WTC11 (cell line): Measurements from ENCODE around the gene CNN1. TPM values are rescaled to one million over a fixed set of nuclear protein-coding genes. Genes with fewer than 3 reads are reported as not detected.
A peak's percentile ranks its signal among the peaks of the same experiment; 100 is the strongest.

ENCODE experiments used
- ATAC-seq: fragments of 200-7000 bp; cut with Tn5 transposase; 2 replicates; pipeline ENCODE4 v1.10.0; 2021; ENCODE audit warnings: mild to moderate bottlenecking, moderate library complexity
- Bru-seq: library from RNA; stranded (reverse); fragments of 400-500 nt; gene quantifications from one replicate; lab custom pipeline; 2021; lab: Mats Ljungman, UMichigan
- CTCF ChIA-PET: fragments of 300-600 bp; sonication (Branson Sonifier 250); formaldehyde crosslinking; loops from one replicate; lab custom pipeline; 2021; ENCODE audit warnings: antibody characterized with exemption; lab: Charles Lee
- POLR2A ChIA-PET: fragments of 350-600 bp; sonication (Branson Sonifier 250); formaldehyde crosslinking; loops from one replicate; lab custom pipeline; 2021; ENCODE audit warnings: antibody characterized with exemption; lab: Charles Lee
- DNase-seq: peaks from one replicate; pipeline ENCODE4 v3.0.0; 2021; ENCODE audit warnings: low spot score
- H3K27ac Mint-ChIP-seq: 2 replicates; pipeline ENCODE4 v1.8.0; 2021; ENCODE audit warnings: mixed read lengths
- H3K27me3 Mint-ChIP-seq: 2 replicates; pipeline ENCODE4 v1.8.0; 2021; ENCODE audit warnings: low read depth, mild to moderate bottlenecking, moderate library complexity, mixed read lengths
- H3K36me3 Mint-ChIP-seq: 2 replicates; pipeline ENCODE4 v1.8.0; 2021; ENCODE audit warnings: mixed read lengths
- H3K4me1 Mint-ChIP-seq: 2 replicates; pipeline ENCODE4 v1.8.0; 2022; ENCODE audit warnings: mixed read lengths
- H3K4me3 Mint-ChIP-seq: 2 replicates; pipeline ENCODE4 v1.8.0; 2021; ENCODE audit warnings: mild to moderate bottlenecking, moderate library complexity, mixed read lengths
- H3K9me3 Mint-ChIP-seq: 2 replicates; pipeline ENCODE4 v1.8.0; 2021; ENCODE audit warnings: mixed read lengths
- CBFB ChIP-seq: sonication (generic); formaldehyde crosslinking; IDR thresholded peaks from 2 replicates; pipeline ENCODE4 v1.8.1; 2022; ENCODE audit warnings: mild to moderate bottlenecking, low read depth, missing genetic modification reagents
- CREM ChIP-seq: sonication (generic); formaldehyde crosslinking; IDR thresholded peaks from 2 replicates; pipeline ENCODE4 v1.8.1; 2022; ENCODE audit warnings: mild to moderate bottlenecking, missing genetic modification reagents, moderate library complexity
- EMX1 ChIP-seq: fragments of 250-450 bp; sonication (Bioruptor Pico); IDR thresholded peaks from 2 replicates; pipeline ENCODE4 v1.8.0; 2021; ENCODE audit warnings: mild to moderate bottlenecking
- ETV6 ChIP-seq: sonication (generic); formaldehyde crosslinking; IDR thresholded peaks from 2 replicates; pipeline ENCODE4 v1.8.1; 2022; ENCODE audit warnings: mild to moderate bottlenecking, missing genetic modification reagents
- FOXJ3 ChIP-seq: sonication (generic); formaldehyde crosslinking; IDR thresholded peaks from 2 replicates; pipeline ENCODE4 v1.9.0; 2021; ENCODE audit warnings: missing genetic modification reagents, mild to moderate bottlenecking, borderline replicate concordance
- FOXK1 ChIP-seq: sonication (generic); formaldehyde crosslinking; IDR thresholded peaks from 2 replicates; pipeline ENCODE4 v1.8.0; 2022; ENCODE audit warnings: mild to moderate bottlenecking, moderate library complexity, missing genetic modification reagents
- ZBTB21 ChIP-seq: sonication (generic); formaldehyde crosslinking; IDR thresholded peaks from 2 replicates; pipeline ENCODE4 v1.8.1; 2023; ENCODE audit warnings: mild to moderate bottlenecking, missing genetic modification reagents, borderline replicate concordance
- ZNF317 ChIP-seq: sonication (generic); formaldehyde crosslinking; IDR thresholded peaks from 2 replicates; pipeline ENCODE4 v1.8.1; 2023; ENCODE audit warnings: low read depth, mild to moderate bottlenecking, moderate library complexity, missing genetic modification reagents, borderline replicate concordance
- long read RNA-seq, 3 experiments: library from RNA in 1 of 3; library from capped mRNA in 1 of 3; library from polyadenylated mRNA in 1 of 3; unstranded in 2 of 3; stranded (forward) in 1 of 3; transcript quantifications; one replicate each; pipeline ENCODE4 v2.0.0, GENCODE V29; 2021
- total RNA-seq: library from RNA; stranded (reverse); gene quantifications from 3 replicates; pipeline ENCODE4 v1.2.3, GENCODE V29; 2021
- TF ChIP-seq, protein P1 (sequence below): sonication (generic); formaldehyde crosslinking; IDR thresholded peaks from 2 replicates; pipeline ENCODE4 v1.8.0; 2023; ENCODE audit warnings: mild to moderate bottlenecking, missing genetic modification reagents
- TF ChIP-seq, protein P2 (sequence below): sonication (generic); formaldehyde crosslinking; IDR thresholded peaks from 2 replicates; pipeline ENCODE4 v1.8.0; 2022; ENCODE audit warnings: mild to moderate bottlenecking, missing genetic modification reagents
- TF ChIP-seq, protein P3 (sequence below): fragments of 250-450 bp; sonication (Bioruptor Pico); conservative IDR thresholded peaks from 2 replicates; pipeline ENCODE4 v1.9.0; 2021; ENCODE audit warnings: mild to moderate bottlenecking
- TF ChIP-seq, protein P4 (sequence below): sonication (generic); formaldehyde crosslinking; IDR thresholded peaks from 2 replicates; pipeline ENCODE4 v1.8.1; 2023; ENCODE audit warnings: mild to moderate bottlenecking, missing genetic modification reagents
- TF ChIP-seq, protein P5 (sequence below): fragments of 250-450 bp; sonication (Bioruptor Pico); IDR thresholded peaks from 2 replicates; pipeline ENCODE4 v1.9.0; 2021; ENCODE audit warnings: moderate library complexity, mild to moderate bottlenecking, inconsistent platforms, borderline replicate concordance

Gene CNN1
- total RNA-seq (16.0 to 18.0 TPM (median 17.4 TPM) in 3 replicates), Bru-seq, nascent RNA (percentile 37 among the genes with signal in this experiment)
- long read RNA-seq, experiment 1, transcript CNN1-201 (7 exons, 1,633 nt): major isoform, 18 of 24 reads
- long read RNA-seq, experiment 1, partial matches to known transcripts: 3 of 24 reads
- long read RNA-seq, experiment 1, other reads (novel, unspliced or antisense): 3 of 24 reads
- long read RNA-seq, experiment 2, transcript CNN1-201 (7 exons, 1,633 nt): major isoform, 10 of 23 reads
- long read RNA-seq, experiment 2, partial matches to known transcripts: 6 of 23 reads
- long read RNA-seq, experiment 2, other reads (novel, unspliced or antisense): 7 of 23 reads
- long read RNA-seq, experiment 3, transcript CNN1-201 (7 exons, 1,633 nt): major isoform, 17 of 24 reads
- long read RNA-seq, experiment 3, partial matches to known transcripts: 2 of 24 reads
- long read RNA-seq, experiment 3, other reads (novel, unspliced or antisense): 5 of 24 reads

DNA sequence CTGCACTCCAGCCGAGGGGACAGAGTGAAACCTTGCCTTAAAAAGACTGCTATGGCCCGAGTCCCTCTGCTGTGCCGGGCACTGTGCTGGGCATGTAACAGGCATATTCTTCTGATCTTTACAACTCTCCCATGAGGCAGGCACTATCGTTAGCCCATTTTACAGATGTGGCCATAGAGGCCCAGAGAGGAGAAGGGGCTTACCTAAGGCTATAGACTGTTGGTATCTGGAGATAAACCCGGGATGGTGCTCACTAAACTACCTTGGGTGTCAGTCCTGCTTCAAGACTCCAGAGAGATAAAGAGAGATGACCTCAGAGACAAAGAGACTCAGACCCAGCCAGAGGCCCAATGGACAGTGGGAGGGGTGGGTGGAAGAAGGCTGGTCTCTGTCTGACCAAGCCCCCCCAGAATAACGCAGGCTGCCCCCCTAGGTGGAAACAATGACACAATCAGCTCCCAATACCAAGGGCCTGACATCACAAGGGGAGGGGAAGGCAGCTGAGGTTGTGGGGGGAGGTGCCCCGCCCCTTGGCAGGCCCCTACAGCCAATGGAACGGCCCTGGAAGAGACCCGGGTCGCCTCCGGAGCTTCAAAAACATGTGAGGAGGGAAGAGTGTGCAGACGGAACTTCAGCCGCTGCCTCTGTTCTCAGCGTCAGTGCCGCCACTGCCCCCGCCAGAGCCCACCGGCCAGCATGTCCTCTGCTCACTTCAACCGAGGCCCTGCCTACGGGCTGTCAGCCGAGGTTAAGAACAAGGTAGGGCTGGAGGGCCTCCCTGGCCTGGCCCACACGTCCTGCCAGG lies at the start of gene CNN1:
Gene CNN1, plus strand, starts transcription at position 620 of the 805 bp plus-strand sequence. Its CDS starts 77 bp downstream, at position 697.
- TF ChIP-seq FOXJ3 (CRISPR knock-in tag) (no peak), CBFB (CRISPR knock-in tag) (no peak), ZNF317 (CRISPR knock-in tag) (no peak), ZBTB21 (CRISPR knock-in tag) (no peak), CREM (no peak), EMX1 (no peak)
- TF ChIP-seq, protein P1, sequence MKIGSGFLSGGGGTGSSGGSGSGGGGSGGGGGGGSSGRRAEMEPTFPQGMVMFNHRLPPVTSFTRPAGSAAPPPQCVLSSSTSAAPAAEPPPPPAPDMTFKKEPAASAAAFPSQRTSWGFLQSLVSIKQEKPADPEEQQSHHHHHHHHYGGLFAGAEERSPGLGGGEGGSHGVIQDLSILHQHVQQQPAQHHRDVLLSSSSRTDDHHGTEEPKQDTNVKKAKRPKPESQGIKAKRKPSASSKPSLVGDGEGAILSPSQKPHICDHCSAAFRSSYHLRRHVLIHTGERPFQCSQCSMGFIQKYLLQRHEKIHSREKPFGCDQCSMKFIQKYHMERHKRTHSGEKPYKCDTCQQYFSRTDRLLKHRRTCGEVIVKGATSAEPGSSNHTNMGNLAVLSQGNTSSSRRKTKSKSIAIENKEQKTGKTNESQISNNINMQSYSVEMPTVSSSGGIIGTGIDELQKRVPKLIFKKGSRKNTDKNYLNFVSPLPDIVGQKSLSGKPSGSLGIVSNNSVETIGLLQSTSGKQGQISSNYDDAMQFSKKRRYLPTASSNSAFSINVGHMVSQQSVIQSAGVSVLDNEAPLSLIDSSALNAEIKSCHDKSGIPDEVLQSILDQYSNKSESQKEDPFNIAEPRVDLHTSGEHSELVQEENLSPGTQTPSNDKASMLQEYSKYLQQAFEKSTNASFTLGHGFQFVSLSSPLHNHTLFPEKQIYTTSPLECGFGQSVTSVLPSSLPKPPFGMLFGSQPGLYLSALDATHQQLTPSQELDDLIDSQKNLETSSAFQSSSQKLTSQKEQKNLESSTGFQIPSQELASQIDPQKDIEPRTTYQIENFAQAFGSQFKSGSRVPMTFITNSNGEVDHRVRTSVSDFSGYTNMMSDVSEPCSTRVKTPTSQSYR (CRISPR knock-in tag): no peak
- TF ChIP-seq, protein P2, sequence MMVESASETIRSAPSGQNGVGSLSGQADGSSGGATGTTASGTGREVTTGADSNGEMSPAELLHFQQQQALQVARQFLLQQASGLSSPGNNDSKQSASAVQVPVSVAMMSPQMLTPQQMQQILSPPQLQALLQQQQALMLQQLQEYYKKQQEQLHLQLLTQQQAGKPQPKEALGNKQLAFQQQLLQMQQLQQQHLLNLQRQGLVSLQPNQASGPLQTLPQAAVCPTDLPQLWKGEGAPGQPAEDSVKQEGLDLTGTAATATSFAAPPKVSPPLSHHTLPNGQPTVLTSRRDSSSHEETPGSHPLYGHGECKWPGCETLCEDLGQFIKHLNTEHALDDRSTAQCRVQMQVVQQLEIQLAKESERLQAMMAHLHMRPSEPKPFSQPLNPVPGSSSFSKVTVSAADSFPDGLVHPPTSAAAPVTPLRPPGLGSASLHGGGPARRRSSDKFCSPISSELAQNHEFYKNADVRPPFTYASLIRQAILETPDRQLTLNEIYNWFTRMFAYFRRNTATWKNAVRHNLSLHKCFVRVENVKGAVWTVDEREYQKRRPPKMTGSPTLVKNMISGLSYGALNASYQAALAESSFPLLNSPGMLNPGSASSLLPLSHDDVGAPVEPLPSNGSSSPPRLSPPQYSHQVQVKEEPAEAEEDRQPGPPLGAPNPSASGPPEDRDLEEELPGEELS (CRISPR knock-in tag): no peak
- peak; percentile 79 for DNase-seq
- H3K27me3 Mint-ChIP-seq: peaks cover 25% of the 10 kb centered on the region
- H3K36me3 Mint-ChIP-seq: no peaks in the 10 kb centered on the region
- H3K9me3 Mint-ChIP-seq: no peaks in the 10 kb centered on the region
- CTCF ChIA-PET: interaction anchor here (0.6 to 1.8 kb wide), 10 partner anchors 8 to 599 kb away, joined by 3 to 11 read pairs (median 4); partner anchors contain the start of genes ELOF1 and SWSAP1
- peaks cover 21% of the 10 kb centered on the region for H3K4me1 Mint-ChIP-seq
- peak within 1 kb of the TSS; percentile 90 for H3K27ac Mint-ChIP-seq
- POLR2A ChIA-PET: interaction anchor here (0.5 to 1.6 kb wide), 8 partner anchors 8 to 69 kb away, joined by 3 to 8 read pairs (median 4); partner anchors contain the start of genes ECSIT and ELOF1
- H3K4me3 Mint-ChIP-seq: peak within 1 kb of the TSS; percentile 61
- ATAC-seq: peak; percentile 66

DNA sequence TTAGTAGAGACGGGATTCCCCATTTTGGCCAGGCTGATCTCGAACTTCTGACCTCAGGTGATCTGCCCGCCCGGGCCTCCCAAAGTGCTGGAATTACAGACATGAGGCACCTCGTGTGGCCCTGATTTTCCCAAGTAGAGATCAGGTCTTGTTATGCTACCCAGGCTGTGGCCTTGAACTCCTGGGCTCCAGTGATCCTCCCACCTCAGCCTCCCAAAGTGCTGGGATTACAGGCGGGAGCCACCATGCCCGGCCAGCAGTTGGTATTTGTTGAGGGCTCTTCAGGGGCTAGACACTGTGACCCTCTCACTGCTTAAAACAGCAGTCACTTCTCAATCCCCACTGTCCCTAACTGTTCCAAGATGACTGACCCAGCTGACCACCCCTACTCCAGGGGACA lies 49.3 kb upstream of the CNN1 start:
- ATAC-seq (no peak), DNase-seq (no peak)
- H3K27me3 Mint-ChIP-seq: no peaks in the 10 kb centered on the region
- ChIA-PET CTCF (no interaction called here), POLR2A (no interaction called here)
- no peaks in the 10 kb centered on the region for H3K4me1 Mint-ChIP-seq
- H3K4me3 Mint-ChIP-seq: no peak overlapping the region
- H3K9me3 Mint-ChIP-seq: no peaks in the 10 kb centered on the region
- peaks cover 12% of the 10 kb centered on the region for H3K36me3 Mint-ChIP-seq
- TF ChIP-seq, protein P3, sequence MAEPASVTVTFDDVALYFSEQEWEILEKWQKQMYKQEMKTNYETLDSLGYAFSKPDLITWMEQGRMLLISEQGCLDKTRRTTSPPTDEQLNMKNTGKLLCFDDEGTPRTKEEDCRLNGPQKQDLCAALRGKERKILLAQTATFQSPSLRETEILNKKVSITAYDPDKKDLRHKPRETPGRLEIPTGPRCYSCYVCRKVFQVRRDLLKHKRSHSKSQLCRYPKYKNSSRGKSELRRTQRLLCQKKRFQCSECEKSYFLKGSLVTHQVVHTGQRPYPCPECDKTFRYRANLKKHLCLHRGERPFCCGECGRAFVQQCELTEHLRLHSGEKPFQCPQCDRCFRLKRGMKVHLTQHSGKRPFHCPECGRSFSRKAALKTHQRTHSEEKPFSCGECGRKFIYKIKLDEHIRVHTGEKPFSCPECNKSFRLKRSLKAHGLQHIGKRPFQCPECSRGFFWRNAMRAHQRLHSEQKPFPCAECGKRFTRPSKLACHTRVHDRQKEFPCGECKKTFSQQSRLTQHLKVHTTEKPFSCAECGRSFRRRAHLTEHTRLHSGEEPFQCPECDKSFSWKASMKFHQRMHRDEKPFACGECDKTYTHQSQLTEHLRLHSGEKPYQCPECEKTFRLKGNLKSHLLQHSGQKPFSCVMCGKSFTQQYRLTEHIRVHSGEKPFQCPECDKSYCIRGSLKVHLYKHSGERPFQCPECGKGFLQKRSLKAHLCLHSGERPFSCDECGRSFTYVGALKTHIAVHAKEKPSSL: no peak
- TF ChIP-seq ETV6 (CRISPR knock-in tag) (no peak), FOXK1 (CRISPR knock-in tag) (no peak)
- TF ChIP-seq, protein P4, sequence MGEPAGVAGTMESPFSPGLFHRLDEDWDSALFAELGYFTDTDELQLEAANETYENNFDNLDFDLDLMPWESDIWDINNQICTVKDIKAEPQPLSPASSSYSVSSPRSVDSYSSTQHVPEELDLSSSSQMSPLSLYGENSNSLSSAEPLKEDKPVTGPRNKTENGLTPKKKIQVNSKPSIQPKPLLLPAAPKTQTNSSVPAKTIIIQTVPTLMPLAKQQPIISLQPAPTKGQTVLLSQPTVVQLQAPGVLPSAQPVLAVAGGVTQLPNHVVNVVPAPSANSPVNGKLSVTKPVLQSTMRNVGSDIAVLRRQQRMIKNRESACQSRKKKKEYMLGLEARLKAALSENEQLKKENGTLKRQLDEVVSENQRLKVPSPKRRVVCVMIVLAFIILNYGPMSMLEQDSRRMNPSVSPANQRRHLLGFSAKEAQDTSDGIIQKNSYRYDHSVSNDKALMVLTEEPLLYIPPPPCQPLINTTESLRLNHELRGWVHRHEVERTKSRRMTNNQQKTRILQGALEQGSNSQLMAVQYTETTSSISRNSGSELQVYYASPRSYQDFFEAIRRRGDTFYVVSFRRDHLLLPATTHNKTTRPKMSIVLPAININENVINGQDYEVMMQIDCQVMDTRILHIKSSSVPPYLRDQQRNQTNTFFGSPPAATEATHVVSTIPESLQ (CRISPR knock-in tag): no peak
- TF ChIP-seq, protein P5, sequence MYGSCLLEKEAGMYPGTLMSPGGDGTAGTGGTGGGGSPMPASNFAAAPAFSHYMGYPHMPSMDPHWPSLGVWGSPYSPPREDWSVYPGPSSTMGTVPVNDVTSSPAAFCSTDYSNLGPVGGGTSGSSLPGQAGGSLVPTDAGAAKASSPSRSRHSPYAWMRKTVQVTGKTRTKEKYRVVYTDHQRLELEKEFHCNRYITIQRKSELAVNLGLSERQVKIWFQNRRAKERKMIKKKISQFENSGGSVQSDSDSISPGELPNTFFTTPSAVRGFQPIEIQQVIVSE (CRISPR knock-in tag): no peak
- H3K27ac Mint-ChIP-seq: no peak overlapping the region
